ENCODE results near the gene BAD.

Gene BAD

GRCh38 chr11:64220271-64220670 lies 64.2 kb downstream of the BAD start:
- no peaks in the 10 kb centered on the region for H3K36me3 ChIP-seq (replicated peaks; ENCODE audit: insufficient read depth, low read length)
- TF ChIP-seq CTCF (IDR thresholded peaks at IDR 0.05; ENCODE audit: low read length), result no peak
- no peak for TF ChIP-seq EZH2 (optimal IDR thresholded peaks at IDR 0.05; ENCODE audit: low read depth, low read length)
- no peak for TF ChIP-seq EZH2phosphoT487 (IDR thresholded peaks at IDR 0.05; ENCODE audit: low read length)
- peaks cover 3% of the 10 kb centered on the region for H3K79me2 ChIP-seq (ENCODE audit: low read length)
- no peak overlapping the region for H3K9ac ChIP-seq (ENCODE audit: low read length)
- DNase-seq, result no peak
- H3K4me2 ChIP-seq (ENCODE audit: low read depth, low read length), result no peak overlapping the region
- H3K27ac ChIP-seq (ENCODE audit: low read length), result no peak overlapping the region
- no peaks in the 10 kb centered on the region for H3F3A ChIP-seq (ENCODE audit: insufficient read depth, low read length)
- H2AFZ ChIP-seq (ENCODE audit: low read length), result no peak overlapping the region
- H3K9me2 ChIP-seq (replicated peaks; ENCODE audit: insufficient read depth, low read length), result no peaks in the 10 kb centered on the region
- H4K20me1 ChIP-seq (ENCODE audit: insufficient read depth, low read length), result no peaks in the 10 kb centered on the region
- no peaks in the 10 kb centered on the region for H3K9me3 ChIP-seq (replicated peaks; ENCODE audit: insufficient read depth, low read length)
- H3K4me3 ChIP-seq (ENCODE audit: low read length), result no peak overlapping the region
- H3K4me1 ChIP-seq (ENCODE audit: low read length), result no peaks in the 10 kb centered on the region
- no peaks in the 10 kb centered on the region for H3K27me3 ChIP-seq (replicated peaks; ENCODE audit: insufficient read depth, low read length)

All from MM.1S (cell line).